Astrocyte (in vitro differentiated cells and primary cell): ENCODE data around the gene HS6ST3.

Source experiments
- EZH2 ChIP-seq: IDR thresholded peaks from 2 replicates; pipeline ENCODE4 v1.6.1; 2012; ENCODE audit warnings: mild to moderate bottlenecking, low read length, inconsistent platforms; ENCODE audit not compliant: insufficient read depth
- TF ChIP-seq, protein P1 (sequence below): IDR thresholded peaks from 2 replicates; pipeline ENCODE4 v1.5.1; 2011; ENCODE audit warnings: low read depth, mild to moderate bottlenecking, inconsistent platforms, low read length, moderate library complexity; ENCODE audit not compliant: insufficient read depth

DNA sequence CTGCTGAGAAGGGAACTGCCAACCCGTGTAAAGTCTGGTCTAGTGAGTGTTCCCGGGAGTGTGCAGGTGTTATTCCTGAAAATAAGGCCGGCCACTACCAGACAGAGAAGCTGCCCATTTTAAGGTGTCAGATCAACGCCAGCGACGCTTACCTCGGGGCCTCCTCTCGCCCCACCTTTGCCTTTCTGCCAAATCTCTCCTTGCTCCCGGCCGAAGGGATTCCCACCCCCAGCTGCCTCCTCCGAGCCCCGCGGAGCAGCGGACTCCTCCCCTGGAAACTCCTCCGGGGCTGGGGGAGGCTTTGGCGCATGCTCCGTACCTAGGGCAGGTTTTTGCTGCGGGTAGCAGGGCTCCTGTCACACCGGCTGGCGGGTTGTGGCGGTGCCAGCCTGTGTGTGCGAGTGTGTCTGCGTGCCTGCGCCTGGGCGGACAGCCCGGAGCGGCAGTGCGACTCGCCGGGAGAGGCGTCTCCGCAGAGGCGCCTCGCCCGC lies at the start of gene HS6ST3:
- TF ChIP-seq, protein P1, sequence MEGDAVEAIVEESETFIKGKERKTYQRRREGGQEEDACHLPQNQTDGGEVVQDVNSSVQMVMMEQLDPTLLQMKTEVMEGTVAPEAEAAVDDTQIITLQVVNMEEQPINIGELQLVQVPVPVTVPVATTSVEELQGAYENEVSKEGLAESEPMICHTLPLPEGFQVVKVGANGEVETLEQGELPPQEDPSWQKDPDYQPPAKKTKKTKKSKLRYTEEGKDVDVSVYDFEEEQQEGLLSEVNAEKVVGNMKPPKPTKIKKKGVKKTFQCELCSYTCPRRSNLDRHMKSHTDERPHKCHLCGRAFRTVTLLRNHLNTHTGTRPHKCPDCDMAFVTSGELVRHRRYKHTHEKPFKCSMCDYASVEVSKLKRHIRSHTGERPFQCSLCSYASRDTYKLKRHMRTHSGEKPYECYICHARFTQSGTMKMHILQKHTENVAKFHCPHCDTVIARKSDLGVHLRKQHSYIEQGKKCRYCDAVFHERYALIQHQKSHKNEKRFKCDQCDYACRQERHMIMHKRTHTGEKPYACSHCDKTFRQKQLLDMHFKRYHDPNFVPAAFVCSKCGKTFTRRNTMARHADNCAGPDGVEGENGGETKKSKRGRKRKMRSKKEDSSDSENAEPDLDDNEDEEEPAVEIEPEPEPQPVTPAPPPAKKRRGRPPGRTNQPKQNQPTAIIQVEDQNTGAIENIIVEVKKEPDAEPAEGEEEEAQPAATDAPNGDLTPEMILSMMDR = no peak
- peak; percentile 18 for TF ChIP-seq EZH2
